GM23248 (cell line): ENCODE data around the gene FOSL2.

Experiments used
- EZH2 ChIP-seq: fragments of 200-600 bp; sonication (generic); IDR thresholded peaks from 2 replicates; pipeline ENCODE4 v1.6.1; 2018; ENCODE audit warnings: antibody characterized with exemption, mild to moderate bottlenecking; ENCODE audit not compliant: insufficient read depth, poor library complexity, severe bottlenecking
- EZH2phosphoT487 ChIP-seq: fragments of 200-600 bp; sonication (generic); IDR thresholded peaks from 2 replicates; pipeline ENCODE4 v1.6.1; 2018; ENCODE audit warnings: antibody characterized with exemption, moderate library complexity, mild to moderate bottlenecking, low read depth; ENCODE audit not compliant: insufficient read depth

DNA sequence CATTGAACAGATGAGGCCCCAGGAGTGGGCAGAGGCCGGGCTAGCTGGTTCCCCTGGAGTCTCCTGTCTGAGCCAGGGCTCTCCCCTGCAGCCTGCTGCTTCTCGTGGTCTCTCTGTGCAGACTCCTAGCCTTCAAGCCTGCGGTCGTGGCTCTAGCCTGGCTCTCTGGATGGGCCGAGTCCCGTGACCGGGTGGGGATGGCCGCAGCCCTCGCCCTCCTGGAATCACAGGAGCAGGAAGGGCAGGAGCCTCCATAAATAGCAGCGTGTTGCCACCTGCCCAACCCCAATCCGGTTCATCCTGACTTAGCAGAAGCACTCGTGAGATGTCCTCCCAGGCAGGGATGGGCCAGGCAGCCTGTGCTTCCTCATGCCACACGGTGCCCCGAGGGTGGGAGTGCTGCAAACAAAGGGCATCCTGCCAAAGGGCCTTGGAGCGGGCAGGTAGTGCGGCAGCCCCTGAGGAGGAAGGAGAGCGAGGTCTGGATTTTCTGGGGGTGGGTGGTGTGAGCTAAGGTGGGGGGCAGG, 43.9 kb downstream of the FOSL2 start:
- TF ChIP-seq EZH2: no peak
- TF ChIP-seq EZH2phosphoT487: no peak
